ENCODE measurements around the gene TACR1.

DNA sequence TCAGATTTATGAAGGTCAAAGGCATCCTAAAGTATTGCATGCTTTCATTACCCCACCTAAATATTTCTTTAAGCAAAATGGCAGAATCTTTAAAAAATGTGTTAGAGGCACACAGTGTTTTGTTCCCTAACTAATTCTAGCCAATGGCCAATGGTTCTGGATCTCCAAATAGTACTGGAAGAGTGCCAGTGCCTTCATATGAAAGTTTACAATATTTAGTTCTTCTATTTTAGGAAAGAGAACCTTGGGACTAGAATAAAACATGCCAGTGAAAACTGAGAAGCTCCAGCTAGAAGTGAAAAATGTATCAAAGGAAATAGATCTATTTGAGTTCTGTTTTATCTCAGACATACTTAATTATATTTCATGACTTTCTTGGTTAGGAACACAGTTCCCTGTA, 37.1 kb downstream of the TACR1 start:
- TF ChIP-seq, protein P1, sequence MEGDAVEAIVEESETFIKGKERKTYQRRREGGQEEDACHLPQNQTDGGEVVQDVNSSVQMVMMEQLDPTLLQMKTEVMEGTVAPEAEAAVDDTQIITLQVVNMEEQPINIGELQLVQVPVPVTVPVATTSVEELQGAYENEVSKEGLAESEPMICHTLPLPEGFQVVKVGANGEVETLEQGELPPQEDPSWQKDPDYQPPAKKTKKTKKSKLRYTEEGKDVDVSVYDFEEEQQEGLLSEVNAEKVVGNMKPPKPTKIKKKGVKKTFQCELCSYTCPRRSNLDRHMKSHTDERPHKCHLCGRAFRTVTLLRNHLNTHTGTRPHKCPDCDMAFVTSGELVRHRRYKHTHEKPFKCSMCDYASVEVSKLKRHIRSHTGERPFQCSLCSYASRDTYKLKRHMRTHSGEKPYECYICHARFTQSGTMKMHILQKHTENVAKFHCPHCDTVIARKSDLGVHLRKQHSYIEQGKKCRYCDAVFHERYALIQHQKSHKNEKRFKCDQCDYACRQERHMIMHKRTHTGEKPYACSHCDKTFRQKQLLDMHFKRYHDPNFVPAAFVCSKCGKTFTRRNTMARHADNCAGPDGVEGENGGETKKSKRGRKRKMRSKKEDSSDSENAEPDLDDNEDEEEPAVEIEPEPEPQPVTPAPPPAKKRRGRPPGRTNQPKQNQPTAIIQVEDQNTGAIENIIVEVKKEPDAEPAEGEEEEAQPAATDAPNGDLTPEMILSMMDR (IDR thresholded peaks at IDR 0.05), result no peak
- no peak for TF ChIP-seq EZH2 (IDR thresholded peaks at IDR 0.05; ENCODE audit: borderline replicate concordance, insufficient read depth, low read depth, low read length, poor library complexity, severe bottlenecking)

Data from B cell (primary cell).